HG03108 (cell line): Measurements from ENCODE around the gene CYP21A2.

Experiments
- ATAC-seq: cut with Tn5 transposase; IDR thresholded peaks from one replicate; pipeline ENCODE4 v1.9.1; 2021; ENCODE audit warnings: moderate library complexity; ENCODE audit not compliant: unreplicated experiment

CYP21A2 gene

DNA sequence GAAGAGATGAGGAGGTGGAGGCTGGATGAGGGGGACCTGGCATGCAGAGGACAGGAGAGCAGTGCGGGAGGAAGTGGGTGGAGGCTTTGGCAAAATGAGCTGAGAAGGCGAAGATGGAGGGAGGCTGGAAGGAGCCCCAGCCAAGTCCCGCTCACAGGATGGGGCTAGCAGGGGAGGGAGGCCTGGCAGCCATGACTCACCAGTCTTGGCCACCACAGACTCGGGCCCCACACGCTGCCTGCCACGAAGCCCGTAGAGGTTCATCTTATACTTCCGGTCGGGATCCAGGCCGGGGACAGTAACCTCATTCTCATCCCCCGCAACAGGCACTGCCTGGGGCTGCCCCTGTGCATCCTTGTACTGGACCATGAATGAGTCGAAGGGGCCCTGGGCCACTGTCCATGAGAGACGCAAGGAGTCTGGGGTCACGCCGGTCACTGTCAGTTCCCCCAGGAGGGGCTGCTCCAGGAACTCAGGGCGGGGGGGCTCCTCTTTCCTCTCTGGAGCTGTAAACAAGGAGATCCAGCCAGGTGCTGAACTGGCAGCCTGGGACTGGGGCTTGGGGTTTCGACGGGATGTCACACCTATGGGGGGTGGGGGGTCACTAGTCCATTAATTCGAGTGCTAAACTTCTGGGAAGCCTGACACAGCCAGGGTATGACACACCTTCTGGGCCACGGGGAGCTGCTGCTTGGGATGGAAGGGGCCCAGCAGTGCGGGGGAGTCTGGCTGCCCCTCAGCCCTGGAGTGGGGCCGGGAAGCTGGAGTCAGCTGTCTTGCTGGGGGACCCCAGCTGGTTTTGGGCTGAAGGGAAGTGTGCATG is 43.2 kb downstream of the CYP21A2 start:
- no peak for ATAC-seq

DNA sequence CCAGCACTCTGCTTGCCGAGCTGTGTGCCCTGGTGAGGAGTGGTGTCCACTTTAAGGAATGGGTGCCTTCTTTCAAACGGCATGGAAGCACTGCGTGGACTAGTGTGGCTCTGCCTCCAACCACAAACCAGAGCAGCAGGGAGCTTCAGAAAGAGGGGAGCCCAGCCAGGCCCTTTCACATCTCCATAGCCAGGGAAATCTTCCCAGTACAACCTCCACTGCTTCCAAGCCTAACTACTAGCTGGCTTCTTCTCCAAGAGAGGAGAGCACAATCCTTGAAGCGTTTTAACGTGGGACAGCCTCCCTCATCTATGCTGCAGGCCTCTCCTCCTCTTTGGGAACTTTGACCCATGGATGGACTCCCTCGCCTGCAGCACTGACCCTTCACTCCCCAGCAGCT is 44.3 kb downstream of the CYP21A2 start:
- ATAC-seq, result no peak

DNA sequence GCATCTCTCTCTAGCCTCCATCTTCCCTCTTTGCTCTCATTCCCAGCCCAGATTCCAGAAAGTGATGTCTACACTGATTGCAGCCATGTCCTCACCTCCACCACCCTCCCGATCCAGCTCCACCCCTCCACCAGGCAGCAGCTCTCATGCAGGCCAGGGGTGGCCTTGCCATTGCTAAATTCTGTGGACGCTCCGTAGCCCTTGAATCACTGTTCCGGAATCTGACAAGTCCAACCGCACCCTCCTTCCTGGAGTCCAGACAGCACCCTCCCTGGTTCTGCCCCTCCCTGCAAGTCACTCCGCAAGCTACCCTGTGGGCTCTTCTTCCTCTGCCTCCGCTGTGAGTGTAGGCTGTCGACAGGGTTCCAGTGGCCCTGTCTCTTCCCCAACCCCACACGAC is 44.7 kb downstream of the CYP21A2 start:
- no peak for ATAC-seq

DNA sequence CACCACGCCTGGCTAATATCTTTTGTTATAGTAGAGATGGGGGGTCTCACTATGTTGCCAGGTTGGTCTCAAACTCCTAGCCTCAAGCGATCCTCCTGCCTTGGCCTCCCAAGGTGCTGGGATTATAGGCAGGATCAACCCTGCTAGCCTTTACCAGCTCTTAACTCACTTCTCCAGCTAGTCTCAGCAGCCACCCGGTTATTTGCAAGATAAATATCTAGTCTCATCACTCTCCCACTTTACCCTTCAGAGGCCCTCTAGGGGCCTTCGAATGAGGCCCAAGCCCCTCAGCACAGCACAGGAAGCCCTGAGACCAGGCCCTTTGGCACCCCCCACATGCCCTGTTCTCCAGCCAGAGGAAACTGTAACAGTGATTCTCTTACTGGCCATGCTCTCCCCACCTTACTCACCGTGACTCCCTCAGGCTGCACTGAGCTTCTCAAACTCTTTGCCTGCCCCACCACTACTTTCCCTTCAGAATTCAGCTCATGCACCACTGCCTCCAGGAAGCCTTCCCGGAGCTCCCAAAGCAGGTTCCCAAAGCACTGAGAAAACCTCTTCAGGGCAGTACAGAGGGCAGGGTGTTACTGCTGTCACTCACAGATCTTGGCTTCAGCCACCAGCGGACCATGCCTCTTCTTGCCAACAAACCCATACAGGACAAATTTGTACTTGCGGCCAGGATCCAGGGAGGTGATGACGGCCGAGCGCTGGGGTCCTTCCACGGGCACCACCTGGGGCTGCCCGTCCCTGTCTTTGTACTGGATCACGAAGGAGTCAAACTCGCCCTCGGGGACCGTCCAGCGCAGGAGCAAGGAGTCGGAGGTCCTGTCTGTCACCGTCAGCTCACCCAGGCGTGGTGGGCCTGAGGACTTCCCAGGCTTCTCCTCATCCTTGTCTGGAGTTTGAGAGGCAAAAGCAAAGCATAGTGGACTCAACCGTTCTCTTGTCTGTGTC is 45.9 kb downstream of the CYP21A2 start:
- ATAC-seq, result no peak

DNA sequence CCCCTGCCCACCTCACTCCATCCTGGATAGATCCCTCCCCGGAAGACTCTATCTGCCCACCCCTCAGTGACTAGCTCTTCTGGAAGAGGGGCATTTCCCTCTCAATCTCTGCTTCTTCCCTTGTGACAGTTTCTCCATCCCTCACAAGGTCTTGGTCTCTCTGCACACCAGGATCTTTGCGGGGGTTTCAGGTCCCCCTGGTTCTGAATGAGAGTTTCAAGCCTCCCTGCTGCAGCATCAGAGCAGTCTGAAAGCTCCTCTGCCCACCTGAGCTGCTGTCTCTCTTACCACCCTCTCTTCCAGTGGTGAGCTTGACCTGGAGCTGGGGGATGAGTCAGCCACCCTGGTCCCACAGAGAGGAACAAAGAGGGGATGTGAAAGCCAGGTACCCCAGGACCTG is 46.6 kb downstream of the CYP21A2 start:
- no peak for ATAC-seq

DNA sequence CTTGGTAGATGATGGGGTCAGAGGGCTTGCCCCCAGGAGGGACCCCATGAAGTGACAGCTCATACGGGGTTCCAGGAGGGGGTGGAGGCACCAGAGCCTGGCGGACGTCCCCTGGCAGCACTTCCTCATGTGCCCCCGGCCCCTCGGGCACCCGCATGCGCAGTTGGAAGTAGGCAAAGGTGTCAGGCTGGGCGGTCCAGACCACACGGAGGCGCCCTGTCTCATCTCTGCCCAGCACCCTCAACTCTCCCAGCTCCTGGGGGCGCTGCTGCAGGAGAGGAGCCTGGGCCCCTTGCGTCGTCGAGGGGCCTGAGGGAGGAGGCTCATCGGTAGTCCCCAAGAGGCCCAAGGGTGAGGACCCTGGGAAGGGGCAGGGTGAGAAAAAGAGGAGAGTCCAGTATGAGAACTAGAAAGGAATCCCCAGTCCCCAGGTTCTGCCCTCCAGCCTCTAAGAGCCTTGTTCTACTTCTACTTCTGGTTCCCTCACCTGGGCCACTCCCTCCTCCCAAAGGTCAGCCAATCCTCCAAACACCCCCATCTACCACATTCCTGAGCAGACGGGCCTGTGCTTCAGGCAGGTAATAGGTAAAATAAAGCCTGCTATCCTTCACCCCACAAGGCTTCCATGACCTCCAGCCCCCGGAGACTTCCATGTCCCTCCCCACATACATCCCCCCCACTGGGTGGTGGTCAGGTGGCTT is 47.7 kb downstream of the CYP21A2 start:
- no peak for ATAC-seq

DNA sequence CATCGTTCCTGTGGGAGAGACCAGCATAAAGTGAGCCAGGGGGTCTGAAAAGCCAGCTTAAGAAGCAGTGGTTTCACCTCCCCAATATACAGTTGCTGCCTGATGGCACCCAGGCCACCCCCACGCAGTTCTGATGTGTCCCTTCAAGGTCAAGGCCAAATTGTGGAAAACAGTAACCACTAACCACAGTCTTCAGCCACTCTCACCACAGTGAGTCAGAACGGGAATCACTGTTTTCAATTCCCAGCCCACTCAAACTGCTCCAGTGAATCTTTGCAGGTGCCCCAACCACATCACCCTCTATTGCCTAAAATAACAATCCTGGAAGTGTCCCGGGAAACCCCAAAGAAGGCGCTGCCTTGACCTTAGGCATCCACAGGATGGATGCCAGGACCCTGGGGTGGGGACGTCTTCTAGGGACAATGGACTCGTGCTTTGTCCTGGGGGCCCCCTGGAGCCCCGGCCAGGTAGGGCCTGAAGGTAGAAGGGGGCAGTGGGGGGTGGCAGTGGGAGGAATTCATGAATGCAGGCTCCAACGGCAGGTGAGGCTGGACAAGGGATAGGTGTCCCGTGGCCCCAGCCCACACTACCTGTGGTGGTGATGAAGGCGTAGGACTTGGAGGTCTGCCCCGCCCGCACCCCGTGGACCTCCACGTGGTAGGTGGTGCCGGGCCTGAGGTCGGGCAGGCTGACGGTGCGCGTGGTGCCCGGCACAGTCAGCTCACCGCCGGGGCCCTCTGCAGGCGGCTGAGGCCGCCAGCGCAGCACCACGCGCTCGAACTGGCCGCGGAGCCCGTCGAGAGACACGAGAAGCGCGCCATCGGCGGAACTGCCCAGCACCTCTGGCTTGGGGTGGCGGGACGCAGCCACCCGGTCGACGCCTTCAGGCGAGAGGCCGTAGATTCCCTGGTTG is 48.7 kb downstream of the CYP21A2 start:
- ATAC-seq, result no peak

DNA sequence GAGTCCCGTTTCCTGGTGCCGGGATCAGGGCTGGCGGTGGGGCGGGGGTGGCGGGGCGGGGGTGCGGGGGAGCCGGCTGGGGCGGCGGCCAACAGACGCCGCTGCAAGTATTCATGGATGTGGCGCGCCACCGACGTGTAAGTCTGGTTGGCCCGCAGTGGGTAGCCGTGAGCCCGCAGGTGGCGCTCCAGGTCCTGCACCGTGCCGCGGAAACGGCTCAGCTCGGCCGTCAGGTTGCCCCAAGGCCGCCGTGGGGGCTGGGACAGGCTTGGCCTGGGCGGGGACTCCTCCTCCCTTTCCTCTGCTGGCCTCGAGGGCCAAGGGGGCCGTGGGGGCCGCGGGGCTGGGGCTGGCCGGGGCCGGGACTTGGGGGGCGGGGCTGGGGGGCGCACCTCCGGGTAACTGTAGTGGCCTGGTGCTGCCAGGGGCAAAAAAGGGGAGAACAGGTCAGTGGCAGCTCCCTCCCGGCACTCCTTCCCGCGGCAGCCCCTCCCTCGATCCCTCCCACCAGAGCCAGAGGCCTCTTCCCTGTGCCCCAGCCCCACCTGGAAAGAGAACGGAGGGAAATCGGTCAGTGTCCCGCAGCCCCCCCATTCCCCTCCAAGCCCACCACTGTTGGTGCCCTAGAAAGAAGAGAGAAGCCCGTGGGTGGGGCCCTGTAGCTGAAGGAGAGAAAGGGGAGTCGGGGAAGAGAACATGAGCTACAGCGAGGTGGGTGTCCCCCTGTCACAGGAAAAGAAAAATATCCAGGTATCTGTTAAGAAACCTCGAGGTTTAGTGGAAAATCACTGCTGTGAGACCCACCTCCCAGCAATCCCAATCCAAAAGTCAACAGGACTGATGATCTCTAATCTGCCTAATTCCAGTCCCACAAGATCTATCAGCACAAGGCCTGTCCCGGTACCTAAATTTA is 49.6 kb downstream of the CYP21A2 start:
- no peak for ATAC-seq

DNA sequence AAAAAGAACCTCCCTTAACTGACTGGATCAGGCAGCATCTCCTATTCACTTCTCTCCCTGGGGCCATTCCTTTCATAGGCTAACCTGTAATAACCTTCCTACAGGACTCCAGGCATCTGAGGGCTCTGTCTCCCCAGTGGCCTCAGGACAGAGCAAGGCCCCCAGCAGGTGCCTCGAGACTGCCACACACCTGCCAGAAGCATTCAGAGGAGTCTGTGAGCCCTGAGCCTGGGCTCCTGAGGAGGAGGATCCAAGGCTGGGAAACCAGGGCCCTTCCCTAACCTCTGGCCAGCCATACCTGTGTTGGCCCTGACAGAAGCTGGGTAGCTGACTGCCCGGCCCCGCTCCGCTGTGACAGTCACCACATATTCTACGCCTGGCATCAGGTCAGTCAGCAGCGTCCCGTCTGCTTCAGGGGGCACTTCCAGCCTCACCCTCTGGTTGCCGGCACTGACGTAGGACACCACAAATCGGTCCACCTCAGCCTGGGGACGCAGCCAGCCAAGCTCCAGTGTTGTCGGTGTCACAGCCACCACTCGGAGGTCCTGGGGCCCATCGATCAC is 50.4 kb downstream of the CYP21A2 start:
- no peak for ATAC-seq

DNA sequence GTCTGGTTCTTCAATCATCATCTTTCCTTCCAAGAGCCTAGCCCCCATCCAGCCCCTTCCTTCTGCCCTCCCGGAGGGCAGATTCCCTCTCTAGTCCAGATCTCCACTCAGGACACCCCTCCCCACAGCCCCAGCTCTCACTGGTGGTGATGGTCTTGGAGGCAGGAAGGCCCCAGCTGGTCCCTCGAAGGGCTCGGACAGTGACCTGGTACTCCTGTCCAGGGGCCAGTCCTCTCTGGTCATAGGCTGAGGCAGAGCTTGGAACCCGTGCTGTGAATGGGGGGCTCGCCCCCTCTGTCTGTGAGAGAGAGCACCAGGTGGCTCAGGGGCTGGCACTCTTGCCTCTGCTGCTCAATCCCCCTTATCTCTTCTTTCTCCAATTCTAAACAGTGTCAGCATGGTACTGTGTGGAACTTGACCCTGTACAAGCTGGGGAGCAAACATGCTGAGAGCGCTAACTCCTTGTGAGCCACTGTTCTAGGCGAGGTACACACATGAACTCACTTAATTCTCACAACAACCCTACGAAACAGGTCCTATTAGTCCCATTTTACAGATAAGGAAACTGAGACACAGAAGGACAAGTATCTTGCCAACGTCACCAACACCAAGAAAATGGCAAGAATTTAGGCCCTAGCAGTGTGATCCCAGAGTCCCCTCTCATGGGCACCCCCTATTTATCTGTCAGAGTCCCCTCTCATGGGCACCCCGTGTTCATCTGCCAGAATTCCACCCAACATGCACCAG is 51.0 kb downstream of the CYP21A2 start:
- ATAC-seq, result no peak
